Esophagus (tissue), 2 donors: ENCODE data around the gene MGST2. TPM values are rescaled to one million over a fixed set of nuclear protein-coding genes. Genes with fewer than 3 reads are reported as not detected.

Experiments used
- H3K27ac ChIP-seq, 2 donors: one replicate each; pipeline ENCODE4 v1.5.1; 2013; ENCODE audit warnings: low read depth in 2 of 2, mild to moderate bottlenecking in 2 of 2, inconsistent platforms in 1 of 2, low read length in 1 of 2, moderate library complexity in 1 of 2
- H3K27me3 ChIP-seq, 2 donors: one replicate each; pipeline ENCODE4 v1.6.1; 2013; ENCODE audit warnings: low read length in 2 of 2, control low read depth in 1 of 2, mild to moderate bottlenecking in 1 of 2; ENCODE audit not compliant: insufficient read depth in 2 of 2, control insufficient read depth in 1 of 2
- H3K36me3 ChIP-seq, 2 donors: one replicate each; pipeline ENCODE4 v1.6.1; 2013; ENCODE audit warnings: low read length in 1 of 2; ENCODE audit not compliant: control insufficient read depth in 2 of 2, insufficient read depth in 2 of 2
- H3K4me1 ChIP-seq, 2 donors: one replicate each; pipeline ENCODE4 v1.6.1; 2013; ENCODE audit warnings: low read length in 1 of 2; ENCODE audit not compliant: control insufficient read depth in 2 of 2, insufficient read depth in 2 of 2
- H3K4me3 ChIP-seq, 2 donors: one replicate each; pipeline ENCODE4 v1.5.1; 2013; ENCODE audit warnings: low read length in 2 of 2, mild to moderate bottlenecking in 2 of 2, low read depth in 1 of 2, moderate library complexity in 1 of 2
- H3K9me3 ChIP-seq, 2 donors: one replicate each; pipeline ENCODE4 v1.6.1; 2013; ENCODE audit warnings: mild to moderate bottlenecking in 2 of 2, low read depth in 1 of 2, low read length in 1 of 2, moderate library complexity in 1 of 2; ENCODE audit not compliant: control insufficient read depth in 2 of 2, insufficient read depth in 1 of 2
- WGBS, 2 donors: extraction: QIAGEN DNeasy Blood & Tissue Kit; methylation state at CpG; one replicate each; pipeline ENCODE4 v1.1.7; 2013; 5-methylcytosine and 5-hydroxymethylcytosine counted together
- polyA plus RNA-seq, 2 donors: library from polyadenylated mRNA; stranded (reverse); fragments of 200-250 nt; gene quantifications; one replicate each; pipeline ENCODE4 v1.2.3, GENCODE V29; 2013
- donor health status: healthy with polysubstance abuse.
- donor health status: Bipolar disorder and iron deficiency.

MGST2 gene
- polyA plus RNA-seq, result 100 to 1,000 TPM; 232 to 331 TPM

DNA sequence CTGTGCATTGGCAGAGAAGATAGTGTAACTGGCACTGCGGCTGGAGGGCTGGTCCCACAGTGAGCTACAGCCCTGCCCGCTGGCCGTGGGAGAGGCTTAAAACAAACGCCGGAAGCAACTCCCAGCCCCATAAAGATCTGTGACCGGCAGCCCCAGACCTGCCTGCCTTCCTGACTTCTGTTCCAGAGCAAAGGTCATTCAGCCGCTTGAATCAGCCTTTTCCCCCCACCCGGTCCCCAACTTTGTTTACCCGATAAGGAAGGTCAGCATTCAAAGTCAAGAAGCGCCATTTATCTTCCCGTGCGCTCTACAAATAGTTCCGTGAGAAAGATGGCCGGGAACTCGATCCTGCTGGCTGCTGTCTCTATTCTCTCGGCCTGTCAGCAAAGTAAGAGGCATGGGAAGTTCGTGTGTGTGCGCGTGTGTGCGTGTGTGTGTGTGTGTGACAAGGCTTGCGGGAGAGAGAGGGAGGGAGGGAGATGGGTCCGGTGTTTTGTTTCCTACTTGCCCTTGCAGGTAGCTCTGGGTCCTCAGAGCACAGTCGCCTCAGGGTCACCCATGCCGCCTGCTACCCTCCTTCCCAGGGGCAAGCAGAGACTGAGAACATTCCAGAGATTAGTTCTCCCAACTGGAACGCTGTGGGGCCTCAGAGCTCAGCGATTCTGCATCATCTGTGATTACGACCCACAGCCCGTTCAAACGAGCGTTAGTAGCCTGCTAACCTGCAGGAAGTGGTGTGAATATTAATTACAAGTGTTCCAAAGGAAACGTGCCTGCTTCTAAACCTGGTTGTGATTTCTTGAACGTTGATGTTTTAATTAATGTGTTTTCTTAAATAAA lies at the start of gene MGST2:
Gene MGST2, plus strand, starts transcription at position 130 of the 840 bp plus-strand sequence. Its CDS starts 201 bp downstream, at position 331.
- H3K27me3 ChIP-seq, result no peaks in the 10 kb centered on the region
- WGBS, 2 donors, result 0 to 1% methylated on average over 32 of the region's 32 CpGs
- peak within 1 kb of the TSS; percentile 94 to 98 for H3K27ac ChIP-seq
- no peaks in the 10 kb centered on the region for H3K9me3 ChIP-seq
- no peaks in the 10 kb centered on the region for H3K36me3 ChIP-seq
- H3K4me1 ChIP-seq, result peaks cover 4 to 11% of the 10 kb centered on the region in 2 donors
- H3K4me3 ChIP-seq, result peak within 1 kb of the TSS; percentile 62 to 82

DNA sequence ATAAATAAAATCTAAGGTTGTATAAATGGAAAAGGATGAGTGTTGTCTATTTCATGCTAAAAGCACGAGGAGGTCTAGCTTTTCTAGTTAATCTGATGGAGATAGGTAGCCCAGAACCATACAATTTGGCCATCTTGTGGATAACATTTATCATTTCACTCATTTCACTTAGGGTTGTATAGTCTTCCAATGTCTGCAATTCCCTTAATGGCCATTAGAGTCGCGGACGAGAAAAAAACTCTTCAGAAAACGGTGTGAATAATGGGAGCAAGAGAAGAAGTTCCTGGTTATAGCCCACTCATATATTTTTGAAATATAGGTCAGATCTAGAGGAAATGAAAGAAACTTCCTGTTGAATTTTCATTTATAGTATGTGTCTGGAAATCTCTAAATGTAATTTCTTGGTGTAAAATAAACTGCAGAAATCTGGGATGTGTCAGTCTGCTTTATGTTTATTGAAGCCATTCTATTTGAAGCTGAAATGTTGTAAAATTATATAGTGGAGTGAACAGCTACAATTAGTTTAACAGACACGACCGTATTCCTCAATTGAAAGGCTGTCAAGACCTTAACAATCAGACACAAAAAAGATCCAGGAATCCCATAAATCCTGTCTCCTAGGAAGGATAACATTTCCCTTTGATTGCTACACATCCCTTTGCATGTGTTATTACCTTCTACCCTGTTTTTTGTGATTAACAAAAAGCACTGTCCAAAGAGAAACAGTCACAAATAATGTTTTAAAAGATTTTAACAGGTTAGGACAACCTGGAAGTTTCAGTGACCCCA lies 47.7 kb upstream of the MGST2 start:
- WGBS, 2 donors, result 68 to 71% methylated on average over 7 of the region's 7 CpGs
- Histone ChIP-seq H3K4me3 (no peak overlapping the region), H3K27me3 (no peaks in the 10 kb centered on the region), H3K36me3 (no peaks in the 10 kb centered on the region), H3K4me1 (no peaks in the 10 kb centered on the region), H3K27ac (no peak overlapping the region), H3K9me3 (no peaks in the 10 kb centered on the region)

DNA sequence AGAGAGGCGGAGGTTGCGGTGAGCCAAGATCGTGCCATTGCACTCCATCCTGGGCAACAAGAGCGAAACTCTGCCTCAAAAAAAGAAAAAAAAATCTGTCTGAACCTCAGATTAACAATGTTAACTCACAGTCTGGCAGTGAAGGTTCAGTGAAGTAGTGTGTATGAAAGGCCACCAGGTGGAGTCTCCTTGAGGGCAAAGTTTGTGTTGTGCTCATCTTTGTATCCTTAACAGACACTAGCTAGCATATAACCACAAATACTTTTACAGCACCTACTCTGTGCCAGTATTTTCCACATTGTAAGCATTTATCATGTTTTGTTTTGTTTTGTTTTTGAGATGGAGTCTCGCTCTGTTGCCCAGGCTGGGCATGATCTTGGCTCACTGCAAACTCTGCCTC lies 46.0 kb upstream of the MGST2 start:
- Histone ChIP-seq H3K4me3 (no peak overlapping the region), H3K36me3 (no peaks in the 10 kb centered on the region), H3K27ac (no peak overlapping the region), H3K4me1 (no peaks in the 10 kb centered on the region), H3K27me3 (no peaks in the 10 kb centered on the region), H3K9me3 (no peaks in the 10 kb centered on the region)
- WGBS, 2 donors, result 94% methylated on average over 5 of the region's 5 CpGs

DNA sequence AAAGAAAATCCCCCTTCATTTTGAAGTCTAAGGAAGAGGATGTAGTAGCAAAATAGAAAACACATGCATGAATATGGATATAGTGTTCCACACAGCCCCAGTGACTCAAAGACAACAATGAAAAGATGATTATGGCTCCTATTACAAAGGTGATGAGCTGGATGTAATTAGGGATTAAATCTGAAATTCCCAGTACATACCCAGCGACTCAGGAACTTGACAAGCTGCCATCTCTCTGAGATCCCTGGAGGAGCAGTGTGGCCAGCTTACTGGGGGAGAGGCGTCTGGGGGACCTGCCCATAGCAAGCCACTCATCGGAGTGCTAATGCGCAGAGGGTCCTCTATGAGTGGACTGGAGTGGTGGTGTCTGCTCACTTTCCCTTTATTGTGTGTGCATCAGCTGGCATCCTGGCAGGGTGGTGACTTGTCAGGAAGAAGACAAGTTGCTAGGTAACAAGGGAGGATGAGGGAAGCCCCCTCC lies 42.7 kb upstream of the MGST2 start:
- H3K27me3 ChIP-seq, result no peaks in the 10 kb centered on the region
- peak overlapping the region in 1 of 2 donors; percentile 29 for H3K27ac ChIP-seq
- no peaks in the 10 kb centered on the region for H3K36me3 ChIP-seq
- no peak overlapping the region for H3K4me3 ChIP-seq
- 47 to 52% methylated on average over 4 of the region's 4 CpGs for WGBS, 2 donors
- H3K9me3 ChIP-seq, result no peaks in the 10 kb centered on the region
- H3K4me1 ChIP-seq, result no peaks in the 10 kb centered on the region

DNA sequence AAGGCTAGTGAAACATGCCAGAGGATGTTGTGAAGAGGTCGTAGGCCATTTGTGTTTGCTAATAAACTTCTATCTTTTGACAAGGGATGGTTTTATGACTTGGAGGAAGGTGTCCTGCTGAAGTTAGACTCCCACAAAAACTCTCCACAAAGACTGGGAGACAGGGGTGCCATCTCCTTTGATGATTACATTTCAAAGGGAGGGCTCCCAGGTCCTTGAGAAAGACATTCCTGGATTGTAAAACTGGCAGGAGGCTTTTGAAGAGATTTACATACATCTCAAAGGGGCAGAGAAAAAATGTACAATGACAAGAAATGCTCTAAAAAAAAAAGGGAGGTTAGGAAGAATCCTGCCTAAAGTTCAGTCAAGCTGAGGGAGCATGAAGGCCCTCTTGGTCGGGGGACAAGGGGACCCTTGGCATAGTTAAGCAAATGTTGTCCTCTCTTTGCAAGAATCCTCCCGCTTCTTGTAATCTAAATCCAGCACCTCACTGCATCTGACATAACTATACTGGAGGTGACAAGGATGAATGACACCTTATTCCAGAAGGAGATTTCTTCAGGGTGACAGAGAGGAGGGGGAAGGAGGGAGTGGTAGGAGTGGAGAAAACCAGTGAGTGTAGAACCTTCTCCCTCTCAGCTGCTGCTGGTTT lies 41.1 kb upstream of the MGST2 start:
- Histone ChIP-seq H3K9me3 (no peaks in the 10 kb centered on the region), H3K27me3 (no peaks in the 10 kb centered on the region), H3K36me3 (no peaks in the 10 kb centered on the region), H3K4me1 (no peaks in the 10 kb centered on the region), H3K4me3 (no peak overlapping the region), H3K27ac (no peak overlapping the region)
- WGBS, 2 donors, result 74 to 77% methylated on average over 3 of the region's 3 CpGs

DNA sequence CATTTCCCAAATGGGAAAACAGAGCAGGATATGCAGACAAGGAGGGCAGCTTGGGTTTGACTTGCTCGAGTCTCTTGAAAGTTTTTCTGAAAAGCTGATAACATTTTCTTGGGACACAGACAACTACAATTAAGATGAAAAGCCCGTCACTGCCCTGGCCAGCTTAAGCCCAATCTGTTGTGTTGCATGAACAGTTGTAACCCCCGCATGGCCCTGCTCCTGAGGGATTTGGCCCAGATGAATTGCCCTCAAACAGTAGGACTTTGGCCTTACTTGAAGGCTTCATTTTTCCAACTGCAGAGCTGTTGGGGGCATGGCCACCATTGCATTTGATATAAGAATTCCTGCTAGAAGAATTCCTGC lies 40.5 kb upstream of the MGST2 start:
- no peaks in the 10 kb centered on the region for H3K4me1 ChIP-seq
- H3K27me3 ChIP-seq, result no peaks in the 10 kb centered on the region
- no peak overlapping the region for H3K27ac ChIP-seq
- no peaks in the 10 kb centered on the region for H3K36me3 ChIP-seq
- H3K9me3 ChIP-seq, result no peaks in the 10 kb centered on the region
- no peak overlapping the region for H3K4me3 ChIP-seq
- 74 to 83% methylated on average over 3 of the region's 3 CpGs for WGBS, 2 donors

DNA sequence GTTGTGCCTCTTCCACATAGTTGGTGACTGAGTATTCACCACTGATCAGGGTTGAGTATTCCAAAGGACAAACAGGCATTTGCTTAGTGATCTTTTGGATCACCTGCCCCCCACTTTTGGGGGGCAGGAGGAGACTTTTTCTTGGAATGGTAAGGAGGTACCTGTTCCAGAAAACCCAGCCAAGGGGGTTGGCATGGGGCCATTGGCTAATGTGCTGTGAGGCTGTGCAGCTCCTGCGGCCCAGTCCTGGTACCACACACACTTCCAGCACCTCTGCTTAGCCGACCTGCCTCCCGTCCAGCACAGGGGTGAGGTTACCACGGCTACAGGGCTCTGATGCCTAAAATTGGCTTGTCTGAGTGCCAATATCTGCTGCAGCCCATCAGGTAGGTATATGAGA lies 40.1 kb upstream of the MGST2 start:
- 60 to 77% methylated on average over 4 of the region's 4 CpGs for WGBS, 2 donors
- H3K4me3 ChIP-seq, result no peak overlapping the region
- no peaks in the 10 kb centered on the region for H3K36me3 ChIP-seq
- no peaks in the 10 kb centered on the region for H3K27me3 ChIP-seq
- no peaks in the 10 kb centered on the region for H3K9me3 ChIP-seq
- no peak overlapping the region for H3K27ac ChIP-seq
- H3K4me1 ChIP-seq, result no peaks in the 10 kb centered on the region

DNA sequence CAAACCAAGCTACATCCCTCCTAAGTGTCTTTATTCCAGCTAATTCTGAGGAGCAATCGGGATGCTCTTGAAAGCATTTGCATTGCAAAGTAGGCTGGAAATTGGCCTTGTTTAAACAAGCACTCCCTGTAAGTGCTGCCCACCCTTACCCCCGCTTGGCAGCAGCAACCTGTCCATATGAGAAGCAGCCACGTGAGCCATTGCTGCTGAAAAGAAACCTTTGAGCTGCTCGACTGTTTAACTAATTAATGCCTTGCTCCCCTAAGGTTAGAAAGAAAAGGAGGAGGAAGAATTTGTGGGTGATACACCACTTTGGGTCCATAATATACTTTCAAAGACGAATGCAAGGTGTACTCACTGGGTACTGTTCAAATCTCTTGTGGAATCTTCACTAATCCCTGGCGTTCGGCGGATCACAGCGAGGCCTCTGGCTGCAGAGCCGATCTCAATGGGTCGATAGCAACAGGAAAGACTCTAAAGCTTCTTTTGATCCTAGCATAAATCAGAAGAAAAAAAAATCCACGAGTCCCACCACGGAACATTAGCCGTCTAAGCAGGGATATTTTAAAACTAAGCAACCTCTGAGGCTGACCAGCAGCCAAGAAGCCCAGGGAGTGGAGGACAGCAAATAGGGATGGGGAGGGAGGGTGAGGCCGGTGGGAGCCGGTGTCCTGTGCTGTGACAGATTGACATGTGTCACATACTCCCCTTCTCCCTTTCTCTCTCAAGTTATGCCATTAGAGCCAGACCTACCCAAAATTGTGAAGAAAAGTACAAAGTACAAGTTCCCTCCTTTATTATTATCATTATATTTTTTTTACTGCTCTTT lies 37.2 kb upstream of the MGST2 start:
- WGBS, 2 donors, result 57 to 62% methylated on average over 16 of the region's 16 CpGs
- H3K27ac ChIP-seq, result no peak overlapping the region
- H3K4me1 ChIP-seq, result no peaks in the 10 kb centered on the region
- H3K9me3 ChIP-seq, result no peaks in the 10 kb centered on the region
- no peaks in the 10 kb centered on the region for H3K27me3 ChIP-seq
- H3K36me3 ChIP-seq, result no peaks in the 10 kb centered on the region
- no peak overlapping the region for H3K4me3 ChIP-seq
